Activated CD4-positive, CD25-positive, alpha-beta regulatory T cell treated with anti-CD3 and anti-CD28 coated beads, Interleukin-2, amount 50 U/mL, for 16 hours (primary cell): ENCODE results near the gene MYO1C.

Source experiments
- DNase-seq: peaks from one replicate; pipeline ENCODE4 v3.0.0-alpha.2; 2020; ENCODE audit warnings: low read depth, low spot score

Gene MYO1C

DNA sequence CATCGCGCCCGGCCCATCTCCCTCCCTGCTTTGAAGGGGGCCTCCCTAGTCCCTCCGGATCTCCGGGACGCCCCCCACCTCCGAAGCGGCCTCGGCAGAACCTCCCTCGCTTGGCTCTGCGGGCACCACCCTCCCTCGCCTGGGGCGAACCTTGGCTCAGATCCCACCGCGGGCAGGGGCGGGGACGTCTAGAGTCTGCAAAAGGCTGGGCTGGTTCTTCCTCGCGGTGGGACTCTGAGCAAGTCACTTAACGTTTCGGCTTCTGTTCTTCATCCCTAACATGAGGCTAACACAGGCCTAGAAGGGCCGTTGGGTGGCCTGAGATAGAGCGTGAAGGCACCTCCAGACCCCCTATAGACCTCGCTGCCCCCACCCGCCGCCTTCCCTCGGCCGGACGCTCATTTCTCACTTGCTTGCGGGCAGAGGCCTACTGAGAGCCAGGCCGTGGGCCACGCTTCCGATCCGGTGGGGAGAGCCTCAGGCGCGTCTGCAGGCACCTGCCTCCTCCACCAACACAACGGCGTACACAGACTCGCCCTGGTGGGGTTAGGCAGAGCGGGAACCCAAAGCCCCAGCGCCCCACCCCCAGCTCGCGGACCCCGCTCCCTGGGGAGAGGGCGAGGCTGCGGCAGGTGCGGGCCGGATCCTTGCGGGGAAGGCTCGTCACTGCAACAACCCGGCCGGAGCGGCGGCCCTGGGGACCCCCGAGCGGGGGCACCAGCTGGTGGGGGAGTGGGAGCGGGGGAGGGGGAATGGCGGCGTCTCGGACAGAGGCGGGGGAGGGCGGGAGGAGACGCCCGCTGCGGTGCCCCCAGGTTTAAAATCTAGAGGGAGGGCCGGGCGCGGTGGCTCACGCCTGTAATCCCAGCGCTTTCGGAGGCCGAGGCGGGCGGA, 5.4 kb downstream of the MYO1C start:
- DNase-seq = peak; percentile 36

- DNase-seq = peak; percentile 19
These were observed 6.8 kb downstream of the MYO1C start for GRCh38 chr17:1485423-1486376.

- DNase-seq = peak; percentile 23
These were observed 7.6 kb downstream of the MYO1C start for GRCh38 chr17:1484676-1485422.

GRCh38 chr17:1484060-1484535, 8.4 kb downstream of the MYO1C start:
- no peak for DNase-seq

DNA sequence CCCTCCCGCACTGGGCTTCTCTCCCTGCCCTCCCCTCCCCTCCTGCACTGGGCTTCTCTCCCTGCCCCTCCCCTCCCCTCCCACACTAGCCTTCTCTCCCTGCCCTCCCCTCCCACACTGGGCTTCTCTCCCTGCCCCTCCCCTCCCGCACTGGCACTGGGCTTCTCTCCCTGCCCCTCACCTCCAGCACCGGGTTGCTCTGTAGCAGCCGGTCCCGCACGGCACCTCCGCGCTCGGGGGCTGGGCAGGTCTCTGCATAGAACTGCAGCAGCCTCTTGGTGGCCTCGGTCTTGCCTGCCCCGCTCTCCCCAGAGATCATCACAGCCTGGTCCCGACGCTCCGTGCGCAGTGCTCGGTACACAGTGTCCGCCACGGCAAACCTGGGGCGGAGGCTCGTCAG, 9.8 kb downstream of the MYO1C start:
- no peak for DNase-seq

DNA sequence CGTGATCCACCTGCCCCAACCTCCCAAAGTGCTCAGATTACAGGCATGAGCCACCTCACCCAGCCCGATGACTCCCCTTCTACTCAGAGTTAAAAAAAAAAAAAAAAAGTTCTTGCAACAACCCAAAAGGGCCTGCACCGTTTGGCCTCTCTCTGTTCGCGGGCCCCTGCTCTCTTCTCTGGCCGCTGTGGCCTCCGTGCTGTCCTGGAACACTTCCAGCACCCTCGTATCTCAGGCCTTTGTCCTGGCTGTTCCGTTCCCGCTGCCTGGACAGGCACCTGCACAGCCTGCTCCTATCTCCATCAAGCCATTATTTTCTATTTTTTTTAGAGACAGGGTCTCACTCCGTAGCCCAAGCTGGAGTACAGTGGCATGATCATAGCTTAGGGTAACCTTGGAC, 10.8 kb downstream of the MYO1C start:
- DNase-seq = no peak

DNA sequence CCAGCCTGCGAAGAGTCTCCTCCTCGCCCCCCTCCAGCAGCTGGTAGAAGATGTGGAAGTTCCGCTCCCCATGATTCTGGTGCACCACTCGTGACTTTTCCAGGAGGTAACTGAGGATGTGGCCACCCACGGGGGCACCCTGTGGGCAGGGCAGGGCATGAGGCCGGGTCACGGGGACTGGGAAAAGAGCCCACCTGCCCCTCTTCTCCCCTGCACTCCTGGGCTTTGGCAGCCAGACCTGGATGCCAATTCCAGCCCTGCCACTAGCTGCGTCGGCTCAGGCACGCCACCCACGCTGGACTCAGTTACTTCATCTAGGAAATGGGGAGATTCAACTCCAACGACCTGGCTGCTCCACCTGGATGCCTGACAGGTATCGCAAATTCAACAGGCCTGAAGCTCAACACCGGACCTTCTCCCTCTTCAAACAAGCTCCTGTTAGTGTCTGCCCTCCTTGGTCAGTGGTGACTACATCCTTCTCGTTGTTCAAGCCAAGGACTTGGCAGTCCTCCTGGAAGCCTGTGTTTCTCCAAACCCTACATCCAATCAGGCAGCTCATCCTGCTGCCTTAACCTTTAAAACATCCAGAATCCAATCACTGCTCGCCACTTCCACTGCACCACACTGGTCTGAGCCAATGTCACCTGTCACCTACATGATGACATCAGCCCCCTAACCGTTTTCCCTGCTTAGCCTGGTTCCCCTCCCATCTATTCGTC, 11.6 kb downstream of the MYO1C start:
- no peak for DNase-seq

- DNase-seq = no peak
These were observed 14.1 kb downstream of the MYO1C start for GRCh38 chr17:1478418-1478817.

DNA sequence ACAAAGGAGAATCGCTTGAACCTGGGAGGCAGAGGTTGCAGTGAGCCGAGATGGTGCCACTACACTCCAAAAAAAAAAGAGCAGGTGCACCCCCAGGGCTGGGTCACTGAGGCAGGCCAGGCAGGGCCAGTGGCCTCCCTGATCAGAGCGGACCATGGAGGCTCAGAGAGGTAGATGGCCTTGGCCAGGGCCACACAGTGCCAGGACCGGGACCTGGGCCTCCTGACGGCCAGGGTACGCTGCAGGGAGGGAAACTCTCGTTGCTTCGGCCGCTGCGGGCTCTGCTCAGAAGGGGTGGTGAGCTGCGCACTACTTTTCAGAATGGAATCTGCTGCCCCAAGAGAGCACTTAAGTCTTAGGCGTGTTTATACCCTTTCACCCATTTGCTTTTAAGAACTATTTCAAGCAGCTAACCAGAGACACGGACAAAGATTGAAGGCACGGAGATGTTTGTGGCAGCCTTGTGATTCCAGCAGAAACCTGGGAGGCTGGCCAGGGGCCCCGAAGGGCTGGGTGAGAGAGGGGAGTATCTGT, 17.1 kb downstream of the MYO1C start:
- DNase-seq = no peak

GRCh38 chr17:1474402-1475189, 17.9 kb downstream of the MYO1C start:
- DNase-seq = no peak

GRCh38 chr17:1473841-1474240, 18.6 kb downstream of the MYO1C start:
- DNase-seq = no peak

- no peak for DNase-seq
These were observed 19.3 kb downstream of the MYO1C start for GRCh38 chr17:1473170-1473569.

DNA sequence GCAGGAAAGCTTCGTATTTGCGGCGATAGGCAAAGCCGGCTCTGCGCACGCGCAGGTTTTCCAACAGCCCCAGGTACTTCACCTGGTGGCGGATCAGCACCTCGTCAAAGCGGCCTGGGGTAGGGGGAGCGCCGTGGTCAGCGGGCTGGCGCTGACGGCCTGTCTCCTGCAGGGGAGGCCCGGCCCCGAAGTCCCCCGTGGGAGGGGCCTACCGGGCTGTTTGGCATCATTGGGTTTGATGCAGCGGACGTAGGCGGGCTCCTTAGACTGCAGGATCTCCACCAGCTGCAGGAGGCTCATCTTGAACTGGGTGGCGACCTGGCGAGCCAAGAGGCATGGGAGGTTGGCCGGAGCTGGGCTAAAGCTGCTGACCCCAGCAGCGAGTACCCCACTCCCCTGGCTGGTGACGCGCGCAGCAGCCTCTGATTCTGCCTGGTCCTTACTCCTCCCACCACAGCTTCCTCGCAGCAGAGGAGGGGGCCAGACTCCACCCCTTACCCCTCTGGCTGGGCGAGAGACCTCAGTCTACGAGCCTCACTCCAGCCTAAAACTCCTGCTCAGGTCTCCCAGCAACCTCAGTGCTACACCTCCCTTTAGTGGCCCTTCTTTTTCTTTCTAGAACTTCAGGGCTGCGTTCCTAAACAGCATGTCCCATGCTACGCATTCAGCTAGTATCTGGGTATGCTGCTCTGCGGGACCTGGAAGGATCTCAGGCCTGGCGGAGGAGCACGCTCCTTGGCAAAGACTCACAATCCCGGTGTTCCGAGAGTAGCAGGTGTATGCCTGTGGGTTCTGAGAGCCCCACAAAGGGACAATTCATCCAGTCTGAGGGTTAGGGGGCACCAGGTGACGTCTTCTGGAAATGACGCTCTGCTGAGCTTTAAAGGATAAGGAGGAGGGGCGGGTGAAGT, 20.3 kb downstream of the MYO1C start:
- no peak for DNase-seq

- no peak for DNase-seq
These were observed 21.0 kb downstream of the MYO1C start for GRCh38 chr17:1471490-1471889.

- no peak for DNase-seq
These were observed 21.6 kb downstream of the MYO1C start for GRCh38 chr17:1470755-1471462.

DNA sequence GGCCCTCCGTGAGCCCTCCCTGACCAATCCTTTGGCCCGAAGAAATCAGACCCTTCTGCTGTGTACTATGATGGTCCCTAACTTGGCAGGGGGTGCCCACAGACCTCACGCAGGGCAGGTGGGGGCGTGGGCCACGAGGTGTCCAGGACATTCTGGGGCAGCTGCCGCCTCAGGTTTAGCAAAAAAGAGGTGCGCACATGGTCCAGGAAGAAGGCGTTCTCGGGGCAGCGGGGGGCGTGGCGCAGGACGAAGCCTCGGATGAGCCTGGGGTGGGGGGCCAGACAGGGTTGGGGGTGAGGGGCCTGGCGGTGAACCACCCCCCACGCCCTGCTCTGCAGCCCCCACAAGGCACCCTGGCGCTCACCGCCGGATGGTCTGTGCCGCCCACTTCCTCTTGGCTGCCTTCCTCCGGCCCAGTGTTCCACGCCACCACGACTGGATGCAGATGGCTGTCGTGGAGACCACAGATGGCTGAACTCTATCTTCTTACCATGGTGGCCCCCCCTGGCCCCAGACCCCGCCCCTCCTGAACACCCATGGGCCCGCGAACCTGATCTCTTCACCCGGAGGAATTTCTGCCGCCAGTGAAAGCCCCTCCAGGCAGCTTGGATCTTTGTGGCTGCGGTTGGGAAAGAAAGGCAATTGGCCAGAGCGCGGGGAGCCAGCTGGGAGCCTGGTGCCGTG, 22.3 kb downstream of the MYO1C start:
- DNase-seq = no peak

DNA sequence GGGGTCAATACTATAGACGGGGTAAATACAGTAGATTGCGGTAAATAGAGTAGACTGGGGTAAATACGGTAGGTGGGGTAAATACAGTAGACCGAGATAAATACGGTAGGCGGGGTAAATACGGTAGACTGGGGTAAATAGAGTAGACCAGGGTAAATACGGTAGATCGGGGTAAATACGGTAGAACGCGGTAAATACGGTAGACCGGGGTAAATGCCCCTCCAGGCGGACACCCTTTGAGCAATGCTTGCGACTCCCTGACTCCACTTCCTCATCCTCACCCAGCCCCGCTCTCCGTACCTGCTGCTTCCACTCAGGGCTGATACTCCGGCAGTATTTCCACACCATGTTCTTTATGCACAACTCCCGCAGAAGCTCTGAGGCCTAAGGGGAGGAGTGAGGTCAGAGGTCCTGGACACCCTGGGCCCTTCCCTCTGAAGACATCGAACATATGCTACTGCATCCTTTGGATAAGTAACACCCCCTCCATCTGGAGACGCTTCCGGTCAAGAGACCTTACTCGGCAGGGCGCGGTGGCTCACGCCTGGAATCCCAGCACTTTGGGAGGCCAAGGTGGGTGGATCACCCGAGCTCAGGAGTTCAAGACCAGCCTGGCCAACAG, 23.1 kb downstream of the MYO1C start:
- no peak for DNase-seq
